ENCODE results near the gene PHGDH.

The PHGDH gene

DNA sequence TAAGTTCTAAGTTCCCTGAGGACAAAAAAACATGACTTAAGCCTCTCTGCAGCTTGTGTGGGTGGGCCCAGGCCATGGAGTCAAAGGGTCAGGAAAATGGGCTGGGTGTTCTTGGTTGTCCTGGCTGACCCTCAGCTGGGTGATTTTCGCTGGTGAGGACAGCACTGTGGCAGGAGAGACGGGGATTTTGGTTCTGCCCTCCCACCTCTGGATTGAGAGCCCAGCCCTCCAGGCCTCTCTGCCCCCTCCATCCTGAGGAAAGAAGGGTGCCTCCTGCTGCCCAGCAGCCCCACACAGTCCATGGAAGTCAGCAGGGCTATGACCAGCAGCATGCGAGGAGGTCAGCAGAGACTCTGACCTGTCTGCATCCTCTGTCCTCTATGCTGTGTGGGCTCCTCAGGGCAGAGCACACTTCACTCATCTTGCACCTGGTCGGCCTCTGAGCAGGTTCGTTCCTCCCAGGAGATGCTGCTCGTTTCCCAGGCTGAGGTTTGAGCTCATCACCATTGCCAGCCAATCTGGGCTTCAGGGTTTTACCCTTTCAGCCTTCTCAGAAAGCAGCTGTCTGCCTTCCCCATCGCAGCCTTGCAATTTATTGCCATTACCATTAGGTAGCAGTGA is 26.5 kb downstream of the PHGDH start:
- H3K4me3 ChIP-seq (replicated peaks; ENCODE audit: insufficient read depth, low read length): no peak overlapping the region
- no peak for DNase-seq (ENCODE audit: low read depth in 1 of 2, low spot score in 1 of 2)
- TF ChIP-seq GABPA (IDR thresholded peaks at IDR 0.05; ENCODE audit: low read depth): no peak
- no peak for TF ChIP-seq SPI1 (IDR thresholded peaks at IDR 0.05; ENCODE audit: borderline replicate concordance, low read depth)
- TF ChIP-seq, protein P1, sequence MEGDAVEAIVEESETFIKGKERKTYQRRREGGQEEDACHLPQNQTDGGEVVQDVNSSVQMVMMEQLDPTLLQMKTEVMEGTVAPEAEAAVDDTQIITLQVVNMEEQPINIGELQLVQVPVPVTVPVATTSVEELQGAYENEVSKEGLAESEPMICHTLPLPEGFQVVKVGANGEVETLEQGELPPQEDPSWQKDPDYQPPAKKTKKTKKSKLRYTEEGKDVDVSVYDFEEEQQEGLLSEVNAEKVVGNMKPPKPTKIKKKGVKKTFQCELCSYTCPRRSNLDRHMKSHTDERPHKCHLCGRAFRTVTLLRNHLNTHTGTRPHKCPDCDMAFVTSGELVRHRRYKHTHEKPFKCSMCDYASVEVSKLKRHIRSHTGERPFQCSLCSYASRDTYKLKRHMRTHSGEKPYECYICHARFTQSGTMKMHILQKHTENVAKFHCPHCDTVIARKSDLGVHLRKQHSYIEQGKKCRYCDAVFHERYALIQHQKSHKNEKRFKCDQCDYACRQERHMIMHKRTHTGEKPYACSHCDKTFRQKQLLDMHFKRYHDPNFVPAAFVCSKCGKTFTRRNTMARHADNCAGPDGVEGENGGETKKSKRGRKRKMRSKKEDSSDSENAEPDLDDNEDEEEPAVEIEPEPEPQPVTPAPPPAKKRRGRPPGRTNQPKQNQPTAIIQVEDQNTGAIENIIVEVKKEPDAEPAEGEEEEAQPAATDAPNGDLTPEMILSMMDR (IDR thresholded peaks at IDR 0.05; ENCODE audit: insufficient read depth, low read length): no peak
- TF ChIP-seq POLR2AphosphoS5 (IDR thresholded peaks at IDR 0.05; ENCODE audit: low read depth): no peak
- TF ChIP-seq, protein P2, sequence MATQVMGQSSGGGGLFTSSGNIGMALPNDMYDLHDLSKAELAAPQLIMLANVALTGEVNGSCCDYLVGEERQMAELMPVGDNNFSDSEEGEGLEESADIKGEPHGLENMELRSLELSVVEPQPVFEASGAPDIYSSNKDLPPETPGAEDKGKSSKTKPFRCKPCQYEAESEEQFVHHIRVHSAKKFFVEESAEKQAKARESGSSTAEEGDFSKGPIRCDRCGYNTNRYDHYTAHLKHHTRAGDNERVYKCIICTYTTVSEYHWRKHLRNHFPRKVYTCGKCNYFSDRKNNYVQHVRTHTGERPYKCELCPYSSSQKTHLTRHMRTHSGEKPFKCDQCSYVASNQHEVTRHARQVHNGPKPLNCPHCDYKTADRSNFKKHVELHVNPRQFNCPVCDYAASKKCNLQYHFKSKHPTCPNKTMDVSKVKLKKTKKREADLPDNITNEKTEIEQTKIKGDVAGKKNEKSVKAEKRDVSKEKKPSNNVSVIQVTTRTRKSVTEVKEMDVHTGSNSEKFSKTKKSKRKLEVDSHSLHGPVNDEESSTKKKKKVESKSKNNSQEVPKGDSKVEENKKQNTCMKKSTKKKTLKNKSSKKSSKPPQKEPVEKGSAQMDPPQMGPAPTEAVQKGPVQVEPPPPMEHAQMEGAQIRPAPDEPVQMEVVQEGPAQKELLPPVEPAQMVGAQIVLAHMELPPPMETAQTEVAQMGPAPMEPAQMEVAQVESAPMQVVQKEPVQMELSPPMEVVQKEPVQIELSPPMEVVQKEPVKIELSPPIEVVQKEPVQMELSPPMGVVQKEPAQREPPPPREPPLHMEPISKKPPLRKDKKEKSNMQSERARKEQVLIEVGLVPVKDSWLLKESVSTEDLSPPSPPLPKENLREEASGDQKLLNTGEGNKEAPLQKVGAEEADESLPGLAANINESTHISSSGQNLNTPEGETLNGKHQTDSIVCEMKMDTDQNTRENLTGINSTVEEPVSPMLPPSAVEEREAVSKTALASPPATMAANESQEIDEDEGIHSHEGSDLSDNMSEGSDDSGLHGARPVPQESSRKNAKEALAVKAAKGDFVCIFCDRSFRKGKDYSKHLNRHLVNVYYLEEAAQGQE (IDR thresholded peaks at IDR 0.05; ENCODE audit: insufficient replicate concordance, low read depth): no peak
- H3K27me3 ChIP-seq (ENCODE audit: insufficient read depth, poor library complexity, severe bottlenecking): no peaks in the 10 kb centered on the region
- no peak overlapping the region for H3K27ac ChIP-seq (replicated peaks)

DNA sequence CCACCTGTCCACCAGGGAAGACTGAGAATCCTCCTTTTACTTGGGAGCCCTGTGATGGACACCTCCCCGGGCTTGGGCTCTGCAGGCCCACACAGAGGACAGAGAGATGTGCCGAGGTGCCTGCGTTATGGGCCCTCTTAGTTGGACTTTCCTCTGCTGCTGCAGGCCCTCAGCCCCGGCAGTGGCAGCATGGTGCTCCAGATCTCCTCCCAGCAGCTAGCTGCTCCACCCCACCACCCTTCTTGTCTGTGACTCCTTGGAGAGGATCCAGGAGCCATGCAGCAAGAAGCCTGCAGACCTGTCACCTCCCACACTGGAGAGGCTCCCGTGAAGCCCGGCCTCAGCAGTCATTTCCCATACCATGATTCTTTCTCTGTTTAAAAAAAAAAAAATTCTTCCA is 27.4 kb downstream of the PHGDH start:
- Histone ChIP-seq H3K27ac (replicated peaks) (no peak overlapping the region), H3K27me3 (ENCODE audit: insufficient read depth, poor library complexity, severe bottlenecking) (no peaks in the 10 kb centered on the region), H3K4me3 (replicated peaks; ENCODE audit: insufficient read depth, low read length) (no peak overlapping the region)
- DNase-seq (ENCODE audit: low read depth in 1 of 2, low spot score in 1 of 2): no peak
- TF ChIP-seq, protein P1 (IDR thresholded peaks at IDR 0.05; ENCODE audit: insufficient read depth, low read length): no peak
- TF ChIP-seq GABPA (IDR thresholded peaks at IDR 0.05; ENCODE audit: low read depth) (no peak), POLR2AphosphoS5 (IDR thresholded peaks at IDR 0.05; ENCODE audit: low read depth) (no peak), SPI1 (IDR thresholded peaks at IDR 0.05; ENCODE audit: borderline replicate concordance, low read depth) (no peak)
- TF ChIP-seq, protein P2 (IDR thresholded peaks at IDR 0.05; ENCODE audit: insufficient replicate concordance, low read depth): no peak

DNA sequence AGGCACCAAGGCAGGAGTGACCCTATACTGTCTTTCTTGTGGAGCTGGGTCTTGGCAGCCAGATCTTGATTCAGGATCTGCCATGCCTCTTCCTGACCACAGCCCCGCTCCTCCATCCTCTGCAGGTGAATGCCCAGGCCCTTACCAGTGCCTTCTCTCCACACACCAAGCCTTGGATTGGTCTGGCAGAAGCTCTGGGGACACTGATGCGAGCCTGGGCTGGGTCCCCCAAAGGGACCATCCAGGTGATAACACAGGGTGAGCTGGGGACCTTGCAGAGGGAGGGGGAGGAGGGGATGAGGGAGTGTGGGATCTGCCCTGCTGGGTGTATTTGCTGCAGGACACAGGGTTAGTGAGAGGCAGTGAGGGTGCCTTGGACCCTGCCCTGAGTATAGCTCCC is 28.5 kb downstream of the PHGDH start:
- H3K4me3 ChIP-seq (replicated peaks; ENCODE audit: insufficient read depth, low read length): no peak overlapping the region
- DNase-seq (ENCODE audit: low read depth in 1 of 2, low spot score in 1 of 2): no peak
- H3K27ac ChIP-seq (replicated peaks): no peak overlapping the region
- H3K27me3 ChIP-seq (ENCODE audit: insufficient read depth, poor library complexity, severe bottlenecking): no peaks in the 10 kb centered on the region
- TF ChIP-seq, protein P2 (IDR thresholded peaks at IDR 0.05; ENCODE audit: insufficient replicate concordance, low read depth): no peak
- no peak for TF ChIP-seq SPI1 (IDR thresholded peaks at IDR 0.05; ENCODE audit: borderline replicate concordance, low read depth)
- TF ChIP-seq POLR2AphosphoS5 (IDR thresholded peaks at IDR 0.05; ENCODE audit: low read depth): no peak
- no peak for TF ChIP-seq GABPA (IDR thresholded peaks at IDR 0.05; ENCODE audit: low read depth)
- TF ChIP-seq, protein P1 (IDR thresholded peaks at IDR 0.05; ENCODE audit: insufficient read depth, low read length): no peak

All from HL-60 (cell line).